Endothelial cell of umbilical vein (primary cell): ENCODE data around the gene SKIDA1.

Source experiments
- EZH2 ChIP-seq: IDR thresholded peaks from 2 replicates; pipeline ENCODE4 v1.6.1; 2012; ENCODE audit warnings: borderline replicate concordance, low read depth, mild to moderate bottlenecking, moderate library complexity, low read length, inconsistent platforms; ENCODE audit not compliant: severe bottlenecking
- POLR2A ChIP-seq: IDR thresholded peaks from 2 replicates; pipeline ENCODE4 v1.6.1; 2012; ENCODE audit warnings: low read depth, mild to moderate bottlenecking, control low read depth, low read length
- POLR2AphosphoS5 ChIP-seq: IDR thresholded peaks from 2 replicates; pipeline ENCODE4 v1.6.1; 2012; ENCODE audit warnings: low read depth, mild to moderate bottlenecking, control low read depth, low read length, moderate library complexity; ENCODE audit not compliant: insufficient read depth
- TF ChIP-seq, protein P1 (sequence below), 2 donors: IDR thresholded peaks; 1 replicate in 1 of 2; 2 replicates in 1 of 2; pipeline ENCODE4 v1.5.1; 2011; ENCODE audit warnings: low read length in 2 of 2, mild to moderate bottlenecking in 2 of 2, moderate library complexity in 2 of 2, control low read depth in 1 of 2, inconsistent platforms in 1 of 2, low read depth in 1 of 2; ENCODE audit not compliant: insufficient read depth in 1 of 2; ENCODE audit errors: extremely low read depth in 1 of 2

DNA sequence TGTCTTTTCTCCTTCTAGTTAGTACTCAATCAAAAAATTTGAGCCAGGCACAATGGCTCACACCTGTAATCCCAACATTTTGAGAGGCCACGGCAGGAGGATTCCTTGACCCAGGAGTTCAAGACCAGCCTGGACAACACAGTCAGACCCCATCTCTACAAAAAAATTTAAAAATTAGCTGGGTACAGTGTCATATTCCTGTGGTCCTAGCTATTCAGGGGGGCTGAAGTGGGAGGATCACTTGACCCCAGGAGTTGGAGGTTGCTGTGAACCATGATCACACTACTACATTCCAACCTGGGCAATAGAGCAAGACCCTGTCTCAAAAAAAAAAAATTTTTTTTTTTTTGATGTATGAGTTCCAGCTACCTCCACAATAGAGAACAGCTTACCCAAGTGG, 57.8 kb downstream of the SKIDA1 start:
- TF ChIP-seq, protein P1, sequence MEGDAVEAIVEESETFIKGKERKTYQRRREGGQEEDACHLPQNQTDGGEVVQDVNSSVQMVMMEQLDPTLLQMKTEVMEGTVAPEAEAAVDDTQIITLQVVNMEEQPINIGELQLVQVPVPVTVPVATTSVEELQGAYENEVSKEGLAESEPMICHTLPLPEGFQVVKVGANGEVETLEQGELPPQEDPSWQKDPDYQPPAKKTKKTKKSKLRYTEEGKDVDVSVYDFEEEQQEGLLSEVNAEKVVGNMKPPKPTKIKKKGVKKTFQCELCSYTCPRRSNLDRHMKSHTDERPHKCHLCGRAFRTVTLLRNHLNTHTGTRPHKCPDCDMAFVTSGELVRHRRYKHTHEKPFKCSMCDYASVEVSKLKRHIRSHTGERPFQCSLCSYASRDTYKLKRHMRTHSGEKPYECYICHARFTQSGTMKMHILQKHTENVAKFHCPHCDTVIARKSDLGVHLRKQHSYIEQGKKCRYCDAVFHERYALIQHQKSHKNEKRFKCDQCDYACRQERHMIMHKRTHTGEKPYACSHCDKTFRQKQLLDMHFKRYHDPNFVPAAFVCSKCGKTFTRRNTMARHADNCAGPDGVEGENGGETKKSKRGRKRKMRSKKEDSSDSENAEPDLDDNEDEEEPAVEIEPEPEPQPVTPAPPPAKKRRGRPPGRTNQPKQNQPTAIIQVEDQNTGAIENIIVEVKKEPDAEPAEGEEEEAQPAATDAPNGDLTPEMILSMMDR (IDR thresholded peaks at IDR 0.05; ENCODE audit: extremely low read depth in 1 of 2, insufficient read depth in 1 of 2, low read depth in 1 of 2, low read length in 2 of 2) = no peak
- TF ChIP-seq POLR2AphosphoS5 = no peak
- no peak for TF ChIP-seq POLR2A
- no peak for TF ChIP-seq EZH2
